HEK293T (cell line): ENCODE results near the gene PLSCR3.

Experiments used
- CTCF ChIA-PET: fragments of 350-600 bp; formaldehyde crosslinking; extraction: SDS; loops from one replicate; lab custom pipeline; 2021; ENCODE audit warnings: antibody characterized with exemption, inconsistent platforms; lab: Yijun Ruan, JAX
- POLR2A ChIA-PET: fragments of 350-600 bp; formaldehyde crosslinking; extraction: SDS; loops from one replicate; lab custom pipeline; 2020; ENCODE audit warnings: antibody characterized with exemption, inconsistent platforms; lab: Yijun Ruan, JAX
- DNase-seq: peaks from one replicate; pipeline ENCODE4 v3.0.0; 2012; ENCODE audit warnings: mixed read lengths; ENCODE audit errors: extremely low spot score
- ARNT ChIP-seq: fragments of 450-650 bp; IDR thresholded peaks from 2 replicates; pipeline ENCODE4 v1.6.1; 2017; ENCODE audit warnings: mild to moderate bottlenecking
- BHLHE40 ChIP-seq: fragments of 450-650 bp; IDR thresholded peaks from 2 replicates; pipeline ENCODE4 v1.6.1; 2016; ENCODE audit warnings: mild to moderate bottlenecking, moderate library complexity, borderline replicate concordance
- CTBP1 ChIP-seq: fragments of 450-650 bp; IDR thresholded peaks from 2 replicates; pipeline ENCODE4 v1.6.1; 2016; ENCODE audit warnings: borderline replicate concordance
- ELF4 ChIP-seq: fragments of 450-650 bp; IDR thresholded peaks from 2 replicates; pipeline ENCODE4 v1.6.1; 2017; ENCODE audit warnings: antibody characterized with exemption
- FOXA1 ChIP-seq: fragments of 450-650 bp; IDR thresholded peaks from 2 replicates; pipeline ENCODE4 v1.6.1; 2016; ENCODE audit warnings: mild to moderate bottlenecking
- FOXK2 ChIP-seq: fragments of 450-650 bp; IDR thresholded peaks from 2 replicates; pipeline ENCODE4 v1.6.1; 2016; ENCODE audit warnings: mild to moderate bottlenecking
- FOXM1 ChIP-seq: fragments of 450-650 bp; IDR thresholded peaks from 2 replicates; pipeline ENCODE4 v1.6.1; 2017; ENCODE audit warnings: mild to moderate bottlenecking, borderline replicate concordance
- HDGF ChIP-seq: fragments of 450-650 bp; IDR thresholded peaks from 2 replicates; pipeline ENCODE4 v1.6.1; 2017; ENCODE audit warnings: antibody characterized with exemption, borderline replicate concordance
- L3MBTL2 ChIP-seq: fragments of 450-650 bp; conservative IDR thresholded peaks from 2 replicates; pipeline ENCODE4 v1.6.1; 2016; ENCODE audit warnings: mild to moderate bottlenecking
- LEF1 ChIP-seq: fragments of 450-650 bp; IDR thresholded peaks from 2 replicates; pipeline ENCODE4 v1.6.1; 2017; ENCODE audit warnings: mild to moderate bottlenecking, borderline replicate concordance
- NFRKB ChIP-seq: fragments of 450-650 bp; IDR thresholded peaks from 2 replicates; pipeline ENCODE4 v1.6.1; 2016; ENCODE audit warnings: mild to moderate bottlenecking, moderate library complexity
- PKNOX1 ChIP-seq: fragments of 450-650 bp; IDR thresholded peaks from 2 replicates; pipeline ENCODE4 v1.6.1; 2016
- SUZ12 ChIP-seq: fragments of 450-650 bp; IDR thresholded peaks from 2 replicates; pipeline ENCODE4 v1.6.1; 2016; ENCODE audit warnings: mild to moderate bottlenecking
- TARDBP ChIP-seq: fragments of 450-650 bp; IDR thresholded peaks from 2 replicates; pipeline ENCODE4 v1.6.1; 2016
- ZNF384 ChIP-seq: fragments of 450-650 bp; IDR thresholded peaks from 2 replicates; pipeline ENCODE4 v1.6.1; 2016

The PLSCR3 gene

GRCh38 chr17:7437369-7437863, 43.1 kb upstream of the PLSCR3 start:
- POLR2A ChIA-PET = interaction anchor here (1.0 to 7.5 kb wide), 8 partner anchors 29 to 123 kb away, joined by 3 to 55 read pairs (median 5); partner anchors contain the start of genes POLR2A, SLC35G6 and ZBTB4
- no peak for TF ChIP-seq ZNF384
- no peak for TF ChIP-seq FOXA1
- no peak for TF ChIP-seq ARNT
- TF ChIP-seq PKNOX1 = no peak
- TF ChIP-seq L3MBTL2 = no peak
- no peak for TF ChIP-seq LEF1
- no peak for TF ChIP-seq CTBP1
- TF ChIP-seq NFRKB = no peak
- no peak for TF ChIP-seq BHLHE40
- no peak for DNase-seq
- CTCF ChIA-PET = interaction anchor here (0.6 to 2.7 kb wide), 4 partner anchors 8 to 123 kb away, joined by 3 to 11 read pairs (median 5); partner anchors contain the start of gene SENP3

DNA sequence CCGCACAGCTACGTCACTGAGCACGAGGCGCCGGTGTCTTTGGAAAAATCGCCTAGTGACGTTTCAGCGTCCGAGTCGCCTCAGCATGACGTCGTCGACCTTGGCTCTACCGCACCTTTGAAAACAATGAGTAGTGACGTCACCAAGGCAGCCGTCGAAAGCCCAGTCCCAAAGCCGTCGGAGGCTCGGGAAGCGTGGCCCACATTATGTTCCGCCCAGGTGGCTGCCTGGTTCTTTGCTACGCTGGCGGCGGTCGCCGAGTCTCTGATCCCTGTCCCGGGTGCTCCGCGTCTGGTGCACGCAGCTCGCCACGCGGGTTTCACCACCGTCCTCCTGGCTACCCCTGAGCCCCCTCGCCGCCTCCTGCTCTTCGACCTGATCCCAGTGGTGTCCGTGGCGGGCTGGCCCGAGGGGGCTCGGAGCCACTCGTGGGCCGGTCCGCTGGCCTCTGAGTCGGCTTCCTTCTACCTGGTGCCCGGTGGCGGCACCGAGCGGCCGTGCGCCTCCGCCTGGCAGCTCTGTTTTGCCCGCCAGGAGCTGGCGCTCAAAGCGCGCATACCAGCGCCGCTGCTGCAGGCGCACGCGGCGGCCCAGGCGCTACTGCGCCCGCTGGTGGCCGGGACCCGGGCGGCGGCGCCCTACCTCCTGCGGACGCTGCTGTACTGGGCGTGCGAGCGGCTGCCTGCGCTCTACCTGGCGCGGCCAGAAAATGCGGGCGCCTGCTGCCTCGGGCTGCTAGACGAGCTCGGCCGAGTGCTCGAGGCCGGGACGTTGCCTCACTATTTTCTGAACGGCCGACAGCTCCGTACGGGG, 42.4 kb upstream of the PLSCR3 start:
- ChIA-PET POLR2A (interaction anchor here (1.0 to 7.5 kb wide), 11 partner anchors 8 to 124 kb away, joined by 3 to 55 read pairs (median 6); partner anchors contain the start of genes CHRNB1, NEURL4, NLGN2 and SLC35G6), CTCF (interaction anchor here (0.6 to 2.7 kb wide), 5 partner anchors 9 to 124 kb away, joined by 3 to 11 read pairs (median 3); partner anchors contain the start of gene SENP3)
- peak; percentile 75 for DNase-seq
- no peak for TF ChIP-seq SUZ12
- TF ChIP-seq L3MBTL2 = peak; percentile 55

GRCh38 chr17:7435676-7436555, 41.6 kb upstream of the PLSCR3 start:
- ChIA-PET CTCF (interaction anchor here (0.6 to 2.7 kb wide), 4 partner anchors 8 to 1278 kb away, joined by 3 to 11 read pairs (median 4); partner anchors contain the start of gene CHRNB1), POLR2A (interaction anchor here (0.7 to 7.5 kb wide), 14 partner anchors 9 to 125 kb away, joined by 3 to 55 read pairs (median 4); partner anchors contain the start of genes CHRNB1, NEURL4, NLGN2 and POLR2A)
- TF ChIP-seq LEF1 (no peak), HDGF (no peak), PKNOX1 (peak; percentile 15; the same call in 1 of the 2 replicates), BHLHE40 (no peak)
- DNase-seq = peak; percentile 29

DNA sequence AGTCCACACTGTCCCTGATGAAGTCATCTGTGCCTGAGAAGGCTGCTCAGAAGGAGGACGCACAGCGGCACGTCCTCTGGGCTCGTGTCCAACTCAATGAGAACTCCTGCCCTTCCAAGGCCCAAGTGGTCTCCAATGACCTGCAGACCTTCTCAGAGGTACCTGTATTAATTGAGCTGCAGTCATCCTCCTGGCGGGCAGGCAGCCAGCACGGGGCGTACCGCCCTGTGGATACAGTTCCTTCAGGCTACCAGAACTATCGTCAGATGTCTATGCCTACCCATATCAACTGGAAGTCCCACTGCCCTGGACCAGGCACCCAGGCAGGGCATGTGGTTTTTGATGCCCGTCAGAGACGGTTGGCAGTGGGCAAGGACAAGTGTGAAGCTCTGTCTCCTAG, 38.0 kb upstream of the PLSCR3 start:
- DNase-seq = no peak
- ChIA-PET CTCF (no interaction called here), POLR2A (no interaction called here)
- TF ChIP-seq NFRKB = no peak
- no peak for TF ChIP-seq TARDBP
- no peak for TF ChIP-seq FOXK2
- no peak for TF ChIP-seq ARNT
- no peak for TF ChIP-seq ELF4
- no peak for TF ChIP-seq BHLHE40
- no peak for TF ChIP-seq L3MBTL2
- no peak for TF ChIP-seq CTBP1
- TF ChIP-seq FOXM1 = no peak
- TF ChIP-seq PKNOX1 = no peak
- no peak for TF ChIP-seq HDGF

DNA sequence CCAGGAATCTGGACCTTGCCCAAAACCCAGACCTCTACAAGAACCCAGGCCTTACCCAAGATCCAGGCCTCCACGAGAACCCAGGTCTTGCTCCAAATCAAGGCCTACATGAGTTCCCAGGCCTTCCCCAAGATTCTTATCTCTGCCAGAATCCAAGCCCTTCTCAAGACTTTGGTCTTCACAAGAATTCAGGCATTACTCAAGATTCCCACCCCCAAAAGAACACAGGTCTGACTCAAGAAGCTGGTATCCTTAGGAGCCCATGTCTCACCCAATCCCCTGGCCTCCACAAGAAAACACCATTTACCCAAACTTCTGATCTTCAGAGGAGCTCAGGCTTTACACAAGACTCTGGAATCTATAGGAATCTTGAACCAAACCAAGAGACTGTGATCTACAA, 36.9 kb upstream of the PLSCR3 start:
- POLR2A ChIA-PET = no interaction called here
- no peak for TF ChIP-seq NFRKB
- TF ChIP-seq ZNF384 = no peak
- no peak for TF ChIP-seq FOXK2
- no peak for TF ChIP-seq ELF4
- TF ChIP-seq HDGF = no peak
- TF ChIP-seq FOXA1 = no peak
- no peak for TF ChIP-seq BHLHE40
- no peak for TF ChIP-seq PKNOX1
- TF ChIP-seq LEF1 = no peak
- no peak for TF ChIP-seq FOXM1
- no peak for DNase-seq
- CTCF ChIA-PET = no interaction called here
